GM15510 (cell line): ENCODE data around the gene FMN1.

Source experiments
- POLR2A ChIP-seq: IDR thresholded peaks from 3 replicates; pipeline ENCODE4 v1.6.1; 2011; ENCODE audit warnings: borderline replicate concordance; ENCODE audit not compliant: insufficient read length; ENCODE audit errors: extremely low read depth

FMN1 gene, protein sequence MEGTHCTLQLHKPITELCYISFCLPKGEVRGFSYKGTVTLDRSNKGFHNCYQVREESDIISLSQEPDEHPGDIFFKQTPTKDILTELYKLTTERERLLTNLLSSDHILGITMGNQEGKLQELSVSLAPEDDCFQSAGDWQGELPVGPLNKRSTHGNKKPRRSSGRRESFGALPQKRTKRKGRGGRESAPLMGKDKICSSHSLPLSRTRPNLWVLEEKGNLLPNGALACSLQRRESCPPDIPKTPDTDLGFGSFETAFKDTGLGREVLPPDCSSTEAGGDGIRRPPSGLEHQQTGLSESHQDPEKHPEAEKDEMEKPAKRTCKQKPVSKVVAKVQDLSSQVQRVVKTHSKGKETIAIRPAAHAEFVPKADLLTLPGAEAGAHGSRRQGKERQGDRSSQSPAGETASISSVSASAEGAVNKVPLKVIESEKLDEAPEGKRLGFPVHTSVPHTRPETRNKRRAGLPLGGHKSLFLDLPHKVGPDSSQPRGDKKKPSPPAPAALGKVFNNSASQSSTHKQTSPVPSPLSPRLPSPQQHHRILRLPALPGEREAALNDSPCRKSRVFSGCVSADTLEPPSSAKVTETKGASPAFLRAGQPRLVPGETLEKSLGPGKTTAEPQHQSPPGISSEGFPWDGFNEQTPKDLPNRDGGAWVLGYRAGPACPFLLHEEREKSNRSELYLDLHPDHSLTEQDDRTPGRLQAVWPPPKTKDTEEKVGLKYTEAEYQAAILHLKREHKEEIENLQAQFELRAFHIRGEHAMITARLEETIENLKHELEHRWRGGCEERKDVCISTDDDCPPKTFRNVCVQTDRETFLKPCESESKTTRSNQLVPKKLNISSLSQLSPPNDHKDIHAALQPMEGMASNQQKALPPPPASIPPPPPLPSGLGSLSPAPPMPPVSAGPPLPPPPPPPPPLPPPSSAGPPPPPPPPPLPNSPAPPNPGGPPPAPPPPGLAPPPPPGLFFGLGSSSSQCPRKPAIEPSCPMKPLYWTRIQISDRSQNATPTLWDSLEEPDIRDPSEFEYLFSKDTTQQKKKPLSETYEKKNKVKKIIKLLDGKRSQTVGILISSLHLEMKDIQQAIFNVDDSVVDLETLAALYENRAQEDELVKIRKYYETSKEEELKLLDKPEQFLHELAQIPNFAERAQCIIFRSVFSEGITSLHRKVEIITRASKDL (N-terminal part only)

GRCh38 chr15:33194704-33195670, at the start of gene FMN1:
Gene FMN1, minus strand, starts transcription at chr15:33194714. Its CDS starts 39,800 bp downstream, at chr15:33154914.
- TF ChIP-seq POLR2A = no peak

DNA sequence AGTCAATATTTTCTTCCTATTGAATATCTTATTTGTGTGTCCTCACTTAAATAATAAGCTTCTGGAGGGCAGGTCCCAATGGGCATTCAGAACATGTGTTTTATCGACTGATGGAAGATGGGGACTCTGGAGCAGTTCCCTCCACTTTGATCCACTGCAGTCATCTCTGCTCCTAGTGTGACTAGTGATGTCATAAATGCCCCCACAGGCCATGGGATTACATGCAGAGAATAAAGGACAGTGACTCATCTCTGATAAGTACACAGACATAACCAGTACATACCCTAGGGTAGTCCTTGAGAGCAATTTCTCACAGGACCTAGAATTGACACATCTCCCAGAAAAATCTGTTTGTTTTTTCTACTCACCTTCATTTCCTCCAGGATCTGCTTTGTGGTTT, 49.4 kb upstream of the FMN1 start:
- no peak for TF ChIP-seq POLR2A

GRCh38 chr15:33243393-33243792, 48.9 kb upstream of the FMN1 start:
- TF ChIP-seq POLR2A = no peak

GRCh38 chr15:33242669-33243191, 48.2 kb upstream of the FMN1 start:
- no peak for TF ChIP-seq POLR2A

GRCh38 chr15:33242165-33242564, 47.7 kb upstream of the FMN1 start:
- TF ChIP-seq POLR2A = no peak

- no peak for TF ChIP-seq POLR2A
Observed at GRCh38 chr15:33236841-33237509, 42.5 kb upstream of the FMN1 start.

DNA sequence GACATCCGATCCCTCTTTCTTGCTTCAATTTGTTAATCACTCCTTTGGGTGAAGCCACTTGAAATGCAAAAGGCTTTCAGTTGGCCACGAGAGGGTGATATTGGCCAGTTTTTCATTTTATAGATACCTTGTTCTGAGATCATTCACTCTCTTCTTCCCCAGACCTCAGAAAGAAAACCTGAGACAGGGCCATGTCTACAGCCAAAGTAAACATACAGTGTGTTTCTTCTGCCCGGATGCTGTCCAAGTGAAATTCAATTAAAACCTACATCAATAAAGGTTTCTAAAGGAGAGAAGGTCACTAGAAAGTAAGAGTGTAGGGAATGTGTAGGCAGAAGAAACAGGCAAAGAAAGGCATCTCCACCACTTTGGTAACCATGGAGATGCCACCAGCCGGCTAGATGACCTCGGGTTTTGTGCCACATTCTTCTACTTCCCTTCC, 39.5 kb upstream of the FMN1 start:
- TF ChIP-seq POLR2A = no peak

- TF ChIP-seq POLR2A = no peak
Observed at GRCh38 chr15:33226559-33227181, 32.2 kb upstream of the FMN1 start.

DNA sequence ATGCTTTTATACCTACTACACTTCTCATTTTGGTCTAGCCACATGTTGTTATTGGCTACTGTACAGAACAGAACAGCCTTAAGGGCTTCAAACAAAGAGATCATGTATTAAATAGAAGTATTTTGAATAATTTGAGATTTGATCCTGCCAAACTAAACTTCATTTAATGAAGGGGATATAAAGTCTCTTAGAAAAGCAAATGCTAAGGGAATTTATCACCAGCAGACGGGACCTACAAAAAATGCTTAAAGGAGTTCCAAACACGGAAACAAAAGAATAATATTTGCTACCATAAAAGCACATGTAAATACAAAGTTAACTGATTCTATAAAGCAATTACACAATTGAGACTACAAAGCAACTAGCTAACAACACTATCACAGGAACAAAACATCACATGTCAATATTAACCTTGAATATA, 23.6 kb upstream of the FMN1 start:
- no peak for TF ChIP-seq POLR2A

DNA sequence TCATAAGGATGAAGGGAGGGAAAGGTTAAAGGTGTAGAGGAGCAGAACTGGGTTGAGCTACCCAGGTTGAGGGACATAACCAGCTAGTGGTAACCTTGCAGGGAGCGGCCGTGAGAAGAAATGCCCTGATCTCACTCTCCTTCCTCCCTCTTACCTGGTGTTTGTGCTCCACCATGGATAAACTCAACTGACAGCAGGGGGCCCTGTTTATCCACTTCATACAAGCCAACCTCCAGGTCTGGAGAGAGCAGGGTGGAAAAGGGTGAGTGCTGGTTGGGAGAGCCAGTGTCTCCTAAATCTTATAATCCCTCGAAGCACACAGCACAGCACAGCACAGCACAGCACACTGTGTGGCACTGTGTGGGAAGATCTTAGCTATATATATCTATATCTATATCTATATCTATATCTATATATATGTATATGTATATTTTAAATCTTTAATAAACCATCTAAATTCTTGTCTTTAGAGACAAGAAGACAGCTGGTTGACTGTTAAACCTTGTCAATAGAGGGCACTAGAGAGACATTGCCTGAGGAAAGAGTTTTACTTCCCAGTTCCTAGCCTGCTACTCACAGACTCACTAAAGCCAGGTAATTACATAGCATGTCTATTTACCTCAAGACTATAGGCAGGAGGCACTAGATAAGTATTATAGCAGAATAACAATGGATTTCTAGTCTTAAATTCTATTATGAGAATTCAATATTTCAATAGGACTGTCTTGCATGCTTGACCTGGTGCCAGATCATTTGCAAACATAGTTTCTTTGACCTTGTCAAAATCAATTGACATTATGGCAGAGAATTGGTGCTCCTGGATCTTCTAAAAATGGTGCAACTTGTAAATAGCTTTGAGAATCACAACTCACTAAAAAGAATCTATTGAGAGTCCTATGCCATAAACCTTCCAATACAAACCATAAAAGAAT, 21.7 kb upstream of the FMN1 start:
- no peak for TF ChIP-seq POLR2A

DNA sequence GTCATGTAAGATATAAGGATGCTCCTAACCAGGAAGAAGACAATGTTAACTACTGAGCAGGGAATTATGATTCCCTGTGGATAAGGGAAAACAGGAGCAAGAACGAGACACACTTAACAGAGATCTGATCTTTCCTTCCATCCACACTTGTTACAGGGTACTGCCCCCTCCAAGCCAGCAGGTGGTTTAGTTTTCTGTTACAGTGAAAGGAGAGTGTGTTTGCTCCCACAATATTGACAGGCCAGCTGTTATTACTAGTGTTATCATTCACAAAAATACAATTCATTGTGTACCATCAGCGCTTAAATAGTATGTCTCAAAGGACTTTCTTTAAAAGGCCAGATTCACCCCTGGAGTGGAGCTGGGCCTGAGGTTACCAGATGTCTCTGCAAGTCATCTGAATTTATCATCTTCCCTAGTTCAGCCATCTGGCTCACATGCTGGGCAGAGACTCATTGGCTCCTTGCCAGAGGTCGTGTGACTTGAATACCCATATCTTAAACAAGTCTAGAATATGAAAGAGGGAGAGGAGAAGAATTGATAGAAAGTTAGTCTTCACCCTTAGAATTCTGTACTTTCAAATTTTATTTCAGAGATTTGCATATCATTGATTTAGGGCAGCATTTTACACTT, 16.8 kb upstream of the FMN1 start:
- no peak for TF ChIP-seq POLR2A
